ENCODE measurements around the gene RNF144A. TPM values are rescaled to one million over a fixed set of nuclear protein-coding genes. Genes with fewer than 3 reads are reported as not detected.

Gene RNF144A
- total and polyA plus RNA-seq, 2 donors (not counting 3 experiments of a cell fraction or from before 2014, with no cell fraction given), result 9.7 to 28.8 TPM

DNA sequence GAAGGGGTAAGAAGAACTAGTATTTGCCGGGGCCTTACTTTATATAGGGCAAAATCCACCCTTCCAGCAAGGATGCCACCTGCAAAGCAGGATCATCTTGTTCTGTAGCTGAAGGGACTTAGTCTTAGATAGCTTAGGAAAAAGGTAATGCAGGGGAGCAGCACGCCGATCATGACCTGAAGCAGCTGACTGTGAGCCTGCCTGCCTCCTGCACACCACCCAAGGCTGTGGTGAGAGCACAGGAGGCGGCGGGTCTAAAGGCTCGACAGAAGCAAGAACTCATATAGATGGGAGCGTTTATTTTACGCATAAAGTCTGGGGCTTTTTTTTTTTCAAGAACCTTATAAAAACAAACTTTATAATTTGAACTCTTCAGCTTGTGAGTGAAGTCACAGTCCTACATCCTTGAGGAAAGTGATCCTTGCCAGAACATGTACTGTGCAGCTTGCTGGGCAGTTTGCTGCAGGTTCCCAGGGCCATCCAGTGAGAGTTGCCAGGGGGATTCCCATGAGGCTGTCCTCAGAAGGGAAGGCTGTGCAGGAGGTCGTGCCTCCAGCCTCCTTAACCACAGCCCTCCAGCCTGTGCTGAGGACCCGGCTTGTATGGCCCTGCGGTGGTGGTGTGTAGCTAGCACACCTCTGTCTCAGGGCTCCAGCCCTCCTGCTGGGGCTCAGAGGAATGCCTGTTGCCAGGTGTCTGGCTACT lies 92.1 kb downstream of the RNF144A start:
- DNase-seq (ENCODE audit: low read depth, low spot score), result no peak

GRCh38 chr2:7010391-7011054 lies 93.3 kb downstream of the RNF144A start:
- Histone ChIP-seq H2AFZ (ENCODE audit: low read depth, low read length) (no peak overlapping the region), H3K4me1 (ENCODE audit: control insufficient read depth, extremely low read depth, insufficient read depth, low read length) (peaks cover 4% of the 10 kb centered on the region), H3K4me3 (replicated peaks in 1 of 3; ENCODE audit: insufficient read depth in 1 of 3, low read depth in 1 of 3, low read length in 3 of 3) (no peak overlapping the region), H3K4me2 (ENCODE audit: insufficient read depth, low read length) (no peak overlapping the region), H3K27me3 (ENCODE audit: control insufficient read depth in 2 of 2, insufficient read depth in 2 of 2, low read length in 2 of 2) (no peaks in the 10 kb centered on the region), H3K36me3 (ENCODE audit: control insufficient read depth in 2 of 2, extremely low read depth in 1 of 2, insufficient read depth in 2 of 2, low read length in 2 of 2) (no peaks in the 10 kb centered on the region), H3K9me1 (replicated peaks; ENCODE audit: control insufficient read depth, extremely low read depth, insufficient read depth, low read length) (no peaks in the 10 kb centered on the region), H3K79me2 (ENCODE audit: control insufficient read depth, insufficient read depth, low read length) (no peaks in the 10 kb centered on the region), H3K27ac (ENCODE audit: insufficient read depth, low read depth, low read length) (no peak overlapping the region), H3K9me3 (replicated peaks; ENCODE audit: control insufficient read depth, insufficient read depth, low read length) (no peaks in the 10 kb centered on the region), H3K9ac (replicated peaks; ENCODE audit: extremely low read depth, insufficient read depth, low read length) (no peak overlapping the region), H4K20me1 (replicated peaks; ENCODE audit: control insufficient read depth, extremely low read depth, insufficient read depth, low read length) (no peaks in the 10 kb centered on the region)
- no peak for TF ChIP-seq POLR2AphosphoS5 (IDR thresholded peaks at IDR 0.05; ENCODE audit: insufficient read depth, low read depth, low read length)
- FAIRE-seq, result no peak
- POLR2A ChIA-PET, result no interaction called here
- no peak for DNase-seq (ENCODE audit: low read depth, low spot score)
- intact Hi-C loops (cut with micrococcal nuclease), result no loop called here
- dilution Hi-C loops (cut with MboI; ENCODE audit: extremely low pct_ligation_motif_present, low sequenced_read_pairs), result no loop called here
- BruUV-seq (replicated peaks), result no TSS peak
- CTCF ChIA-PET, result no interaction called here

More for the DNA sequence above, 92.1 kb downstream of the RNF144A start:
- H2AFZ ChIP-seq (ENCODE audit: low read depth, low read length), result no peak overlapping the region
- no peak overlapping the region for H3K4me3 ChIP-seq (replicated peaks in 1 of 3; ENCODE audit: insufficient read depth in 1 of 3, low read depth in 1 of 3, low read length in 3 of 3)
- POLR2A ChIA-PET, result interaction anchor here (0.6 kb wide), 1 partner anchor 91 kb away, joined by 5 read pairs; no protein-coding TSS in a partner anchor
- H4K20me1 ChIP-seq (replicated peaks; ENCODE audit: control insufficient read depth, extremely low read depth, insufficient read depth, low read length), result no peaks in the 10 kb centered on the region
- no peak for FAIRE-seq
- intact Hi-C loops (cut with micrococcal nuclease) (loop anchor here (2.0 kb wide), 1 partner anchor 93 kb away; the partner anchor contains the start of gene RNF144A), dilution Hi-C loops (cut with MboI; ENCODE audit: extremely low pct_ligation_motif_present, low sequenced_read_pairs) (no loop called here)
- H3K9ac ChIP-seq (replicated peaks; ENCODE audit: extremely low read depth, insufficient read depth, low read length), result no peak overlapping the region
- H3K27me3 ChIP-seq (ENCODE audit: control insufficient read depth in 2 of 2, insufficient read depth in 2 of 2, low read length in 2 of 2), result no peaks in the 10 kb centered on the region
- H3K36me3 ChIP-seq (ENCODE audit: control insufficient read depth in 2 of 2, extremely low read depth in 1 of 2, insufficient read depth in 2 of 2, low read length in 2 of 2), result no peaks in the 10 kb centered on the region
- no peak overlapping the region for H3K4me2 ChIP-seq (ENCODE audit: insufficient read depth, low read length)
- H3K9me3 ChIP-seq (replicated peaks; ENCODE audit: control insufficient read depth, insufficient read depth, low read length), result no peaks in the 10 kb centered on the region
- peaks cover 4% of the 10 kb centered on the region for H3K4me1 ChIP-seq (ENCODE audit: control insufficient read depth, extremely low read depth, insufficient read depth, low read length)
- TF ChIP-seq POLR2A (IDR thresholded peaks at IDR 0.05; ENCODE audit: low read depth, low read length), result no peak
- TF ChIP-seq JUN (IDR thresholded peaks at IDR 0.05; ENCODE audit: borderline replicate concordance, insufficient read depth, insufficient read length, low read depth), result no peak
- no peak for TF ChIP-seq FOS (IDR thresholded peaks at IDR 0.05; ENCODE audit: borderline replicate concordance, insufficient read depth, low read length)
- TF ChIP-seq POLR2AphosphoS5 (IDR thresholded peaks at IDR 0.05; ENCODE audit: insufficient read depth, low read depth, low read length), result no peak
- BruUV-seq (replicated peaks), result no TSS peak
- no peaks in the 10 kb centered on the region for H3K9me1 ChIP-seq (replicated peaks; ENCODE audit: control insufficient read depth, extremely low read depth, insufficient read depth, low read length)
- CTCF ChIA-PET, result no interaction called here
- H3K79me2 ChIP-seq (ENCODE audit: control insufficient read depth, insufficient read depth, low read length), result no peaks in the 10 kb centered on the region
- H3K27ac ChIP-seq (ENCODE audit: insufficient read depth, low read depth, low read length), result no peak overlapping the region

Data from endothelial cell of umbilical vein (primary cell).